Loucy (cell line): ENCODE data around the gene NAV2.

Experiments used
- H2AFZ ChIP-seq: fragments of 200-600 bp; sonication (generic); 2 replicates; pipeline ENCODE4 v1.6.0; 2016; ENCODE audit warnings: antibody characterized with exemption, mild to moderate bottlenecking, low read length, moderate library complexity
- H3F3A ChIP-seq: fragments of 200-600 bp; 2 replicates; pipeline ENCODE4 v1.6.0; 2016; ENCODE audit warnings: antibody characterized with exemption, low read depth, mild to moderate bottlenecking
- H3K27me3 ChIP-seq: fragments of 200-600 bp; sonication (generic); 2 replicates; pipeline ENCODE4 v1.6.1; 2014; ENCODE audit warnings: low read length, mild to moderate bottlenecking; ENCODE audit not compliant: insufficient read depth, poor library complexity, severe bottlenecking
- H3K36me3 ChIP-seq: fragments of 200-600 bp; sonication (generic); 2 replicates; pipeline ENCODE4 v1.6.1; 2016; ENCODE audit warnings: low read length; ENCODE audit not compliant: insufficient read depth
- H3K4me1 ChIP-seq: fragments of 200-600 bp; sonication (generic); 2 replicates; pipeline ENCODE4 v1.5.1; 2014; ENCODE audit warnings: low read length, mild to moderate bottlenecking; ENCODE audit not compliant: insufficient read depth, poor library complexity, severe bottlenecking
- H3K4me2 ChIP-seq: fragments of 200-600 bp; sonication (generic); 2 replicates; pipeline ENCODE4 v1.6.0; 2014; ENCODE audit warnings: antibody characterized with exemption, low read length, low read depth, mild to moderate bottlenecking; ENCODE audit not compliant: poor library complexity, severe bottlenecking
- H3K4me3 ChIP-seq: fragments of 200-600 bp; sonication (generic); 2 replicates; pipeline ENCODE4 v1.5.1; 2014; ENCODE audit warnings: low read length, mild to moderate bottlenecking, mixed read lengths; ENCODE audit not compliant: poor library complexity, severe bottlenecking
- H3K79me2 ChIP-seq: fragments of 200-600 bp; sonication (generic); 2 replicates; pipeline ENCODE4 v1.6.1; 2014; ENCODE audit warnings: low read length; ENCODE audit not compliant: insufficient read depth
- H3K9ac ChIP-seq: fragments of 200-600 bp; sonication (generic); 2 replicates; pipeline ENCODE4 v1.6.0; 2014; ENCODE audit warnings: mild to moderate bottlenecking, low read depth, low read length, moderate library complexity; ENCODE audit not compliant: poor library complexity, severe bottlenecking
- H3K9me2 ChIP-seq: fragments of 200-600 bp; sonication (generic); replicated peaks from 2 replicates; pipeline ENCODE4 v1.6.1; 2016; ENCODE audit warnings: low read depth, low read length, mixed read lengths
- H3K9me3 ChIP-seq: fragments of 200-600 bp; sonication (generic); 2 replicates; pipeline ENCODE4 v1.6.1; 2014; ENCODE audit warnings: mild to moderate bottlenecking, antibody characterized with exemption, low read length, low read depth; ENCODE audit not compliant: insufficient read depth
- H4K20me1 ChIP-seq: fragments of 200-600 bp; sonication (generic); 2 replicates; pipeline ENCODE4 v1.6.0; 2014; ENCODE audit warnings: antibody characterized with exemption, low read length, mild to moderate bottlenecking; ENCODE audit not compliant: insufficient read depth, poor library complexity, severe bottlenecking
- CTCF ChIP-seq: fragments of 200-600 bp; sonication (generic); conservative IDR thresholded peaks from 2 replicates; pipeline ENCODE4 v1.5.1; 2014; ENCODE audit warnings: mild to moderate bottlenecking, antibody characterized with exemption, low read length
- EZH2phosphoT487 ChIP-seq: fragments of 200-600 bp; IDR thresholded peaks from 2 replicates; pipeline ENCODE4 v1.6.1; 2018; ENCODE audit warnings: antibody characterized with exemption, mild to moderate bottlenecking, moderate library complexity, borderline replicate concordance

The NAV2 gene

GRCh38 chr11:20060181-20060580 is 347.5 kb downstream of the NAV2 start:
- Histone ChIP-seq H3K4me1 (no peaks in the 10 kb centered on the region), H3K9me2 (no peaks in the 10 kb centered on the region), H3F3A (no peaks in the 10 kb centered on the region), H3K4me2 (no peak overlapping the region), H3K36me3 (no peaks in the 10 kb centered on the region), H3K27me3 (no peaks in the 10 kb centered on the region), H3K4me3 (no peak overlapping the region), H3K79me2 (no peaks in the 10 kb centered on the region), H3K9ac (no peak overlapping the region), H2AFZ (no peak overlapping the region), H3K9me3 (no peaks in the 10 kb centered on the region), H4K20me1 (no peaks in the 10 kb centered on the region)
- TF ChIP-seq EZH2phosphoT487 = no peak
- no peak for TF ChIP-seq CTCF

DNA sequence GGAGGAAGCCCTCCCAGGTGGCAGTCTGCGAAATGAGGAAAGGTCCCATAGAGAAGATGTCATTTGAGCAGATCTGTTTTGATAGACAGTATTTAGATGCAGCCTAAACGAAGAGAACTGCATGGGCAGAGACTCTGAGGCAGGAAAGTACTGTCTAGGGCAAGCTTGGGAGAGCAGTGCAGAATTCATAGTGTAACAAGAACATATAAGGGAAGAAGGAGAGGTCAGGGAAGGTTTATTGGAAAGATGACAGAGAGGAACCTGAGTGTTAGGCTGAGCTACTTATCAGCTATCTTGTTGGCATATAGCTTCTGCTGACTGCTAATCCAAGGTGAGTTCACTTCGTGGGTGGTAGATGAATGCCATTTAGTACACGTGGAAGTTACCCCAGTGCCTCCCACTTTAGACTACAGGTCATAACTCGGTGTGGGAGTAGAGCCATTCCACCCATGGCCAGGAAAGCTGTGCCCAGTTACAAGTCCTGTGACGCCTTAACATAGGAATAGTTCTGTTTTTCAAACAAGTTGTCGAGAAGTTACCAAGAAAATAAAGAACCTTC is 348.1 kb downstream of the NAV2 start:
- Histone ChIP-seq H3K9me2 (no peaks in the 10 kb centered on the region), H3K4me2 (no peak overlapping the region), H3K9me3 (no peaks in the 10 kb centered on the region), H3F3A (no peaks in the 10 kb centered on the region), H3K36me3 (no peaks in the 10 kb centered on the region), H3K27me3 (no peaks in the 10 kb centered on the region), H4K20me1 (no peaks in the 10 kb centered on the region), H3K4me1 (no peaks in the 10 kb centered on the region), H3K4me3 (no peak overlapping the region), H2AFZ (no peak overlapping the region), H3K9ac (no peak overlapping the region), H3K79me2 (no peaks in the 10 kb centered on the region)
- TF ChIP-seq CTCF (no peak), EZH2phosphoT487 (no peak)

DNA sequence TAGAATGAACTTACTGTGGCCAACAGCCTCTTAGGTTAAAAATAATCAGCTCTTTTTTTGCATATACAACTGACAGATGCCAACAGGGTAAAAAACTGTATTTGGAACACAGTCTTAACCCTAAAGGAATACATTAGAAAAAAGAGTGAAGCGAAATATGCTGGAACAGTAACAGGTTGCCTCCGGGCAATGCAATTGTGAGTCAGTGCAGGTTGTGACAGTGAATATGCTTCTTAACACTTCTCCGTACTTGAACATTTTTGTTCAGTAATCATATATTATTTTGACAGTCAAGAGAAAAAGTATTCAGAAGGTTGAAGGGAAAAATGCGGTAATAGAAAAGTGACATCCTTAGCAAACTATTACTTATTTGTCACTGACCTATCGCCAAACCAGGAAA is 349.1 kb downstream of the NAV2 start:
- Histone ChIP-seq H3K4me1 (no peaks in the 10 kb centered on the region), H3K9me3 (no peaks in the 10 kb centered on the region), H3F3A (no peaks in the 10 kb centered on the region), H3K9ac (no peak overlapping the region), H3K79me2 (no peaks in the 10 kb centered on the region), H4K20me1 (no peaks in the 10 kb centered on the region), H3K4me3 (no peak overlapping the region), H3K27me3 (no peaks in the 10 kb centered on the region), H3K9me2 (no peaks in the 10 kb centered on the region), H2AFZ (no peak overlapping the region), H3K4me2 (no peak overlapping the region), H3K36me3 (no peaks in the 10 kb centered on the region)
- TF ChIP-seq CTCF (no peak), EZH2phosphoT487 (no peak)
